Peyer's patch (tissue), 4 donors: ENCODE data around the gene ZNF236. TPM values are rescaled to one million over a fixed set of nuclear protein-coding genes. Genes with fewer than 3 reads are reported as not detected.
A peak's percentile ranks its signal among the peaks of the same experiment; 100 is the strongest.

Experiments
- DNase-seq, 3 donors: peaks; one replicate each; pipeline ENCODE4 v3.0.0-alpha.2; 2017 to 2019
- H3K27ac ChIP-seq, 4 donors: fragments of 200-600 bp; sonication (generic); one replicate each; pipeline ENCODE4 v1.5.1; 2016 to 2019
- H3K27me3 ChIP-seq, 2 donors: fragments of 200-600 bp; sonication (generic); one replicate each; pipeline ENCODE4 v1.5.1; 2019
- H3K36me3 ChIP-seq, 3 donors: fragments of 200-600 bp; sonication (generic); one replicate each; pipeline ENCODE4 v1.5.1; 2016 to 2019
- H3K4me1 ChIP-seq, 4 donors: fragments of 200-600 bp; sonication (generic); one replicate each; pipeline ENCODE4 v1.5.1; 2016 to 2019
- H3K4me3 ChIP-seq, 4 donors: fragments of 200-600 bp; sonication (generic); 1 replicate in 3 of 4; 2 replicates in 1 of 4; pipeline ENCODE4 v1.5.1; 2016 to 2019; ENCODE audit warnings: mild to moderate bottlenecking in 1 of 4
- H3K9me3 ChIP-seq, 4 donors: fragments of 200-600 bp; sonication (generic); one replicate each; pipeline ENCODE4 v1.5.1; 2016 to 2019; ENCODE audit warnings: mild to moderate bottlenecking in 1 of 4
- CTCF ChIP-seq, 6 experiments: fragments of 450-650 bp in 4 of 6; fragments of 200-600 bp in 2 of 6; sonication (generic) in 1 of 6; IDR thresholded peaks; one replicate each; pipeline ENCODE4 v1.5.1; 2017 to 2019; ENCODE audit warnings: antibody characterized with exemption in 6 of 6, mild to moderate bottlenecking in 3 of 6, moderate library complexity in 1 of 6
- POLR2A ChIP-seq, 2 donors: fragments of 450-650 bp; IDR thresholded peaks; one replicate each; pipeline ENCODE4 v1.5.1; 2017; ENCODE audit warnings: antibody characterized with exemption in 2 of 2, mild to moderate bottlenecking in 2 of 2, moderate library complexity in 2 of 2
- total RNA-seq, 4 donors: library from RNA; depleted of rRNA; stranded (reverse); fragments of >200 nt; gene quantifications; one replicate each; pipeline ENCODE4 v1.1.0, GENCODE V29; 2016

ZNF236 gene
- total RNA-seq, 4 donors from 2014 or later: 13.8 to 57.8 (median 27.7) TPM

GRCh38 chr18:76967721-76968472, 145.5 kb downstream of the ZNF236 start:
- Histone ChIP-seq H3K27ac (no peak overlapping the region), H3K27me3 (no peaks in the 10 kb centered on the region), H3K4me3 (no peak overlapping the region), H3K4me1 (peaks cover 0 to 10% (median 0%) of the 10 kb centered on the region in 4 donors), H3K36me3 (peaks cover 0 to 11% (median 0%) of the 10 kb centered on the region in 3 donors), H3K9me3 (no peaks in the 10 kb centered on the region)
- peak in 1 of 3 donors; percentile 5 for DNase-seq
- TF ChIP-seq POLR2A (IDR thresholded peaks at IDR 0.05) (no peak), CTCF (IDR thresholded peaks at IDR 0.05) (no peak)

DNA sequence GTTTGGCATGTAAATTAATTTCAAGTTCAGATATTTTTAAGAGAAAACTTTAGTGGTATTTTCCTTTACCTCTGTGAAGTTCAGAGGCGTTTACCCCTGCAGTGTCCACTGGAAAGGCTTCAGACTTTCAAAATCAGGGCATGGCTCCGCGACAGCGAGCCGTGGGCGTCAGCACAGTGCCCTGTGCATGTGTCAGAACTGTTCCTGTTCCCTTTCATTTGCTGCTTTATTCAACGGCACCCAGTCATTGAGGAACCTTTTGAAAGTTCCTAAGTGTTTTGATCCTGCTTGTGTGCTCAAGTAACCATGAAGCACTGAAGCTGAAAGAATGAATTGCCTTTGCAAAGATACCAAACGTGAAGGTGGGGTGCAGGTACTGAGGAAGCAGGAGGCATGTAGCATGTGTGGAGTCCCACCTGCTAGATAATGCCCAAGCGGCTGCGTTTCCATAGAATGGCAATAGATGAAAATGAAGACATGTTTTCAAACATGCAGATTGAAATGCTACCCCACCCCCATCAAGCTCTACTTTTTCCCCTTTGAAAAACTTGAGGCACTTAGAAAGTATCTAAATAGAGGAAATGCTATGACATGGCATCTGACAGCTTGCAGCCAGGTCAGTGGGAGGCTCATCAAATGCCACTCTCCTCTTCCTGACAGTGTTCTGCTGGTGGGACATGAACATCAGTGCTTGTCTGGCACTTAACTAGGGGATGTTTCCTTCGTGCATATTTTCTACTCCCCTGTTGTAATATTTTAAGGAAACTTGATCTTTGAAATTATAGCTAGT, 148.6 kb downstream of the ZNF236 start:
- TF ChIP-seq CTCF (IDR thresholded peaks at IDR 0.05) (no peak), POLR2A (IDR thresholded peaks at IDR 0.05) (no peak)
- peak in 1 of 3 donors; percentile 14 for DNase-seq
- Histone ChIP-seq H3K27ac (no peak overlapping the region), H3K4me1 (no peaks in the 10 kb centered on the region), H3K4me3 (no peak overlapping the region), H3K36me3 (peaks cover 0 to 11% (median 0%) of the 10 kb centered on the region in 3 donors), H3K9me3 (no peaks in the 10 kb centered on the region), H3K27me3 (no peaks in the 10 kb centered on the region)

- Histone ChIP-seq H3K36me3 (peaks cover 0 to 11% (median 0%) of the 10 kb centered on the region in 3 donors), H3K4me3 (no peak overlapping the region), H3K27me3 (no peaks in the 10 kb centered on the region), H3K9me3 (no peaks in the 10 kb centered on the region), H3K27ac (no peak overlapping the region), H3K4me1 (no peaks in the 10 kb centered on the region)
- no peak for TF ChIP-seq CTCF (IDR thresholded peaks at IDR 0.05)
- no peak for TF ChIP-seq POLR2A (IDR thresholded peaks at IDR 0.05)
- no peak for DNase-seq
These were observed 149.9 kb downstream of the ZNF236 start for GRCh38 chr18:76972241-76972640.

DNA sequence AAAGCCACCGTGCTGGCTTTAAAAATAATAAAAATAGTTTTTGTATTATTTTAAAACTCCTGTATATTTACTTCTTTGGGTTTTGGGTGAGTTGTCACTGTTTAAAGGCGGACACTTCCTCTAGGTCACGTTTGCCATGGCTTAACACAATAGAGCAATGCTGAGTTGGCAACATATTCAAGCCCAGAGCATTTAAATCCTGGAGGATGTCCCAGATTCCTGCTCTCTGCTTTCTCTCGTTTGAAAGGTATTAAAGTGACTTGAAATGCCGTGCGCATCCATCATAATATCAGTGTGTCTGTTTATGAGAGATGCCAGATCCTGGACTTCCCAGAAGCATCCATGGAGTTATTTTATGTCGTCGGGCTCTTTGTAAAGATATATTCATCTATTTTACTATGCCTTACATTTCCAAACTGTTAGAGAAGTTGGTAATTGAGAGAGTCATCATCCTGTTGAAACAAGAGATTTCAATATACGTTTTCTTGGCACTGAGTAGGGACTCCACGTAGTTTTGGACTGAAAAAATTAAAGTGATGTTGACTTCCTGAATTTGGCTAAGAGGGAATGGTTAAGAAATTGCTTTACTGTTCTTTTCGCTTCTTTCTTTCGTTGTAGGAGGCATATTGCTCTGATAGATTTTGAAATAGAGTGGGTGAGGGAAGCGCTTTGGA, 150.6 kb downstream of the ZNF236 start:
- DNase-seq: no peak
- Histone ChIP-seq H3K9me3 (no peaks in the 10 kb centered on the region), H3K27ac (no peak overlapping the region), H3K27me3 (no peaks in the 10 kb centered on the region), H3K4me3 (no peak overlapping the region), H3K36me3 (peaks cover 0 to 11% (median 0%) of the 10 kb centered on the region in 3 donors), H3K4me1 (peaks cover 0 to 4% (median 2%) of the 10 kb centered on the region in 4 donors)
- TF ChIP-seq CTCF (IDR thresholded peaks at IDR 0.05) (no peak), POLR2A (IDR thresholded peaks at IDR 0.05) (no peak)

DNA sequence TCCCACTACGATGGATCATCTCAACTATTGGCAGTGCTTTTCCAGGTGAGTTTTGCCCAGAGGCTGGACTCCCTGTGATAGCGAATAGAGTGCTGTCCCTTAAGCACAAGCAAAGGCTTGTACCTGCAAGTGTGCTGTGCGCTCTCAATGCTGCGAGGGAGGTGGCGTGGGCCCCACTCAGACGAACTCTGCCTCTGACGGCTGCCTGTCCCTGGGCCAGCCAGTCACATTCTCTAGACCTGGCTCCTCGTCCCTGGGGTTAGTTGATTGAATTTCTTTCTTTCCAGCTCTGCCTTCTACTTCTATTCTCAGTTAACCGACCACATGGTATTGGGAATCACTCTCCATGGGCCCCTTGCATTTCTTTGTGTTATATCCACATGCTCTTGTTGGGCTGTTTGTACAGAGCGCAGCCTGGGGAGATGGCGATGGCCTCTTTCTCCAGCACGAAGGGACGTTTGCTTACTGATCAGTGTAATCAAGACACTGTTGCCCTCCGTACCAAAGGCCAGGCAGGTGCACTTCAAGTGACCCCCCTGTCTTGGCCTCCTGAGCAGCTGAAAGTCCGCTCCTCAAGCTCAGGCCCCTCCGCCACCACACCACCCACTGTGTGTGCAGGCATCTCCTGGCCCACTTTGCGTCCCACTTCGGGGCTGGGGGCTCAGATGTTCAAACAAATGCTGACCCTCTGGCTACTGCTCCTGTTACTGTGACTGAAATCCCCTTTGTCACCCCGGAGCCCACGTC, 151.3 kb downstream of the ZNF236 start:
- Histone ChIP-seq H3K4me3 (no peak overlapping the region), H3K27me3 (no peaks in the 10 kb centered on the region), H3K36me3 (peaks cover 0 to 6% (median 0%) of the 10 kb centered on the region in 3 donors), H3K27ac (no peak overlapping the region), H3K4me1 (peaks cover 0 to 5% (median 2%) of the 10 kb centered on the region in 4 donors), H3K9me3 (no peaks in the 10 kb centered on the region)
- no peak for DNase-seq
- no peak for TF ChIP-seq POLR2A (IDR thresholded peaks at IDR 0.05)
- no peak for TF ChIP-seq CTCF (IDR thresholded peaks at IDR 0.05)
